Astrocyte (in vitro differentiated cells and primary cell): Measurements from ENCODE around the gene EXOSC6.

ENCODE experiments used
- CTCF ChIP-seq: IDR thresholded peaks from 2 replicates; pipeline ENCODE4 v1.5.1; 2011; ENCODE audit warnings: low read depth, mild to moderate bottlenecking, inconsistent platforms, low read length, moderate library complexity; ENCODE audit not compliant: insufficient read depth
- EZH2 ChIP-seq: IDR thresholded peaks from 2 replicates; pipeline ENCODE4 v1.6.1; 2012; ENCODE audit warnings: mild to moderate bottlenecking, low read length, inconsistent platforms; ENCODE audit not compliant: insufficient read depth

- TF ChIP-seq CTCF (no peak), EZH2 (no peak)
Observed at GRCh38 chr16:70289229-70290094, 37.7 kb upstream of the EXOSC6 start, which contains the start of gene AARS1.
